COR-L47 (cell line): Measurements from ENCODE around the gene PID1.

Experiments used
- DNase-seq: peaks from one replicate; lab custom pipeline; 2025; lab: John Stamatoyannopoulos, UW

The PID1 gene

DNA sequence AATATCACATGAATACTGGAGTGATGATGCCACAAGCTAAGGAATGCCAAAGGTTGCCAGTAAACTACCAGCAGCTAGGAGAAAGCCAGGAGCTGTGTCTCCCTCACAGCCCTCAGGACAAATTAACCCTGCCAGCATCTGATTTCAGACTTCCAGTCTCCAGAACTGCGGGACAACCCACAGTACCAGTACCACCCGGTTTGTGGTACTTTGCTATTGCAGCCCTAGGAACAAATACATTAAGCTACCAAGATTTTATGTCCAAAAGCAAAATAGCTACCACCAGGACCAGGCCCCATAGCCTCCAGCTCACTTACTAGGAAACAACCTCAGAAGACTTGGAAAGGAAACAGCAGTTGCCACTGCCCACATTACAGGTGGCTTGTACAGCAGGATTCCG lies 10.0 kb downstream of the PID1 start:
- no peak for DNase-seq

DNA sequence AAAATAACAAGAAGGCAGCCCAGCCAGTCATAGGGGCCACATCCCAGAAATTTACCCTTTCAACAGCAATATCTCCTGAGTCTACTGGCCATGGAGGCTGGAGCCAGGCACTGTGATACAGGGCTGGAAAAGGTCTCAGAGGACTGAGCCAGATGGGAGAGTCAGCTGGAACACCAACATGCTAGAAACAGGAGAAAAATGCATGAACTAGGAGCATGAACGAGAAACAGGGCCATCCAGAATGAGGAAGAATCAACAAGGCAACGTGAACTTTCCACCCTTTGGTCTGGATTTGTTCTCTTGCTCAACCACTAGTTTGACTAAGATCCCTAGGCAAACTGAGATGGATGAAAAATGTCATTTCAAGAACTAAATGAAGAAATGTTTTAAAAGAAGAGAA lies 13.1 kb downstream of the PID1 start:
- no peak for DNase-seq

GRCh38 chr2:229256376-229256775 lies 14.7 kb downstream of the PID1 start:
- DNase-seq: no peak

DNA sequence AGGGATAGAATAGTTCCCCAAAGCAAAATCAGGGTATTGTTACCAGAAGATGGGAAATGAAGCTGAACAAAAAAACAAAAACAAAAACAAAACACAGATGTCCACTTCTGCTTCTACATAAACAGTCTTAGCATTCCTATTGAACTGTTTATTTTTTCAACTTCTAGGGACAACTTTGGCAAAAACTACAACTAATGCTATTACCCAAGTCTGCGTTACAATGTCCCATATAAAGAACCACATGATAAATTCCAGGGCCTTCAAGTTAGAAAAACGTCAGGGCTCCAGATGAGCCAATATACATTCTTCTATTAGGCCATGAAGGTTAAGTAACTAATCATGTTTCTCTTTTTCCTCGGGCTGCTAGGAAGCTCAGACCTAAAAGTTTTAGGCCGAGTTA lies 16.9 kb downstream of the PID1 start:
- no peak for DNase-seq

- DNase-seq: no peak
Measured at GRCh38 chr2:229252996-229253395, 18.1 kb downstream of the PID1 start.

GRCh38 chr2:229252280-229252679 lies 18.8 kb downstream of the PID1 start:
- DNase-seq: no peak

DNA sequence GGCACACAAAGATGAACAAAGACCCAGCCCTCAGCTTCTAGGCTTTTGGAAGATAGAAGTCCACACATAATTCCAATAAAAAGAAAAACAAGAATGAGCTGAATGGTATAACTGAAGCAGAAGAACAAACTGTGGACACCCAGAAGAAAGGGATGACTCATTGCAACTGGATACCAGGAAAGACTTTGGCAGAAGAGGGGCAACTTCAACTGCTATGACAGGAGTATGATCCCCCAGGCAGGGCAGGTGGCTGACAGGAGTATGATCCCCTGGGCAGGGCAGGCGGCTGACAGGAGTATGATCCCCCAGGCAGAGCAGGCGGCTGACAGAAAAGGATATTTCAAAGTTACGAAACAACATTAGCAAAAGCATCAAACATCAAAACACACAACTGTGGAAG lies 21.6 kb downstream of the PID1 start:
- DNase-seq: no peak

DNA sequence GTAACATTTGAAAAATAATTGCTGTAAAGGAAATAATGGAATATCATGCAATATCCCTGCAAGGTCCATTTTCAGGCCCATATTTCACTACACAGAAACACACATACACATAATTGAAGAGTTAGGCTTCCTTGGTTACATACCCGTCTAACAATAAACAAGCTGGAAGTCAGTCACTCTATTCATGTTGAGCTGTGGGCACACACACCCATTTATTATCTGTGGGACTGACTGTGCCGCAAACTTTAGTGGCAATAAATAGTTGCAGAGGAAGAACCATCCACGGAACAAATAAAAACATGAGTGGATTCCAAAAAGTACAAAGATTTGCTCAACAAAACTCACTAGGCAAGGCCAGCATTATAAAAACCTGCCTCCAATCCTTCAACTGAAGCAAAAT lies 24.8 kb downstream of the PID1 start:
- DNase-seq: no peak

DNA sequence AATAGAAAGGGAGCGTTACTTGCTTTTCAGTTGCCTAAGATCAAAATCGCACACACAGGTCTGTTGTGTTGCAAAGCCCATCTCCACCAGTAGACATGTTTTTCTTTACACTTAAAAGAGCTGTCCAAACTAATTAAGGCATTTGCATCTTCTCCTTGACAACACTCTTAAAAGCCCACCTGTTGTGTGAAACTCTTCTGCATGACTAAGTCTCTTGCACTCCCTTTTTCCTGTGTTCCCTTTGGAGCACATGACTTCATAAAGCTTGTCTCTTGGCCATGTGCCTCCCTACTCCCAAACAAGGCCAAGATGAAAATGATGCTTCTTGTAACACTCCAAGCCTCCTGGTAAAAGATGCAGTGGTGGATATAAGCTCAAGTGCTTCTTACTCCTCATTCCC lies 26.1 kb downstream of the PID1 start:
- DNase-seq: no peak

- DNase-seq: no peak
Measured at GRCh38 chr2:229243890-229244560, 27.1 kb downstream of the PID1 start.

DNA sequence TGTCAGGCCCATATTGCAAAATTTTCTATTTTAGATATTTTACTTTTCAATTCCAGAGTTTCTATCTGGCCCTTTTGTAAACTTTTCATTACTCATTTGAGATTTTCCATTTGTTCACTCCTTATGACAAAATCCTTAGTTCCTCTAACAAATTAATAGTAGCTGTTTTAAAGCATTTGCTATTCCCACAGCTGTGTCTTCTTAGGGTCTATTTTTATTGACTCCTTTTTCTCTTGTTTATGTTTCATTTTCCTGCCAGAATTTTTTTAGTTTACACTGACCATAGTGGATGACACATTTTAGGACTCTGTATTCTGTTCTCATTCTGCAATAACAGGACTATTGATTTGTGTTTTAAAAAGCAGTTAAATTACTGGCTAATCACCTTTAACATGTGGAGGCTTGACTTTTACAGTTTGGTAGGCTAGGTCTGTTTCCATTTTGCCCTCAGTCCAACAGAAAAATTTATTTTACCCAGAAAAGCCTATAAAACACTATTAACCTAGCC lies 30.0 kb downstream of the PID1 start:
- no peak for DNase-seq

- no peak for DNase-seq
Measured at GRCh38 chr2:229239021-229239420, 32.1 kb downstream of the PID1 start.

DNA sequence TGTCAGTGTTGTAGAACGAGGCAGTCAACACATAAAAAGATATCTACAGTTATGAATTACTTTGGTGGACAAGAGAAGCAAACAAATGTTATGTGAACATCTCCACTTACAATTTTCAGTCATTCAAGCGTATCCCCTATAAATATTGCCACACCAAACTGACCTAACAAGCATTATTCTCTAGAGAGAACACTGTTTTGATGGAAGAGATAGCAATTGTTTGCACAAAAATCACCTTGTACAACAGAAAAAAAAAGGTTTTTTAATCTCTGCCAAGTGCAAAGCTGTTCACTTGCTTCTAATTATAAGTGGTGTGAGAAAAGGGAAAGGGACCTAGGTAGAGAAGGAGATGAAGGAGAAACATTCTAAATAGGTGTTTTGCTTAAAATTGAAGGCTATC lies 33.8 kb downstream of the PID1 start:
- DNase-seq: no peak

DNA sequence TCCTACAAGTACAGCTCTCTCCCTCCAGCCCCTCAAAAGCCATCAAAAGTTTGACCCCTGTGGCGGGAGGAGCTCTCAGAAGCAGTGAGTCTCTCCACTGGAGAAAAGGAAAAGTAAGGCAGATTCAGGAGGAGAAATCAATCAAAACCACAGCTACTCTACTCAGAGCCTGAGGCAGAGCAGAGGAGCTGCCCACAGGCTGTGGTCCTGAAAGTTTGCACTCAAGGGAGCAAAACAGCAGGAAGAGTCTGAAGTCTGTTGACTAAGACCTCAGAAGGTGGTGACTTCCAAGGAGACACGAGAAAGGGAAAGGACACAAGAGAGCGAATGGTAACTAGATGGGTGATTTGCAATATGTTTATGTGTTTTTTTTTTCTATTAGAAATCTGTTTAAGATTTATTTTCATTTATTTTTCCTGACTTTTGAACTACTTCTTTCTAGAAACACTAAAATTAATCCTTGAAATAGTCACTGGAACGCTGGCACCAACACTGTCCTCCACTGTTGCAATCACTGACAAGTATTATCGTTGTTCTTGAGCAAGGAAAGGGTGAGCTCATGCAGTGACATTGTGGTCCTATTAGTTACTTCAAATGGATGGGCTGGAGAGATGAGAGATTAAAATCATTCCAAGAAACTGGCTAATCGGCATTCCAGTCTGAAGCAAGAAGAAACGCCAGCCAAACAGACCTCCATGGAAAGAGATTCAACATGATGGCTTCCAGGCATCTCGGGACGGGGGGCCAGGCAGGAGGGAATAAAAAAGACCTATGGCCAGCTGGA lies 35.8 kb downstream of the PID1 start:
- no peak for DNase-seq

DNA sequence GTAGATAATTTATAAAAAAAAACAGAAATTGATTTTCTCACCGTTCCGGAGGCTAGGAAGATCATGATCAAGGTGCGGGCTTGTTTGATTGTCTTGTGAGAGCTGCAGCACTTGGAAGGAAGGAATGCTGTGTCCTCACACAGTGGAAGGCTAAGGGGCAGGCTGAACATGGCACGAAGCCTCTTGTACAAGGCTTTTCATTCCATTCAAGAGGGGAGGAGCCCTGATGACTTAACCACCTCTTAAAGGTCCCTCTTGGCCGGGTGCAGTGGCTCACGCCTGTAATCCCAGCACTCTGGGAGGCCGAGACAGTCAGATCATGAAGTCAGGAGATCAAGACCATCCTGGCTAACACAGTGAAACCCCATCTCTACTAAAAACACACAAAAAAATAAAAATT lies 39.2 kb downstream of the PID1 start:
- DNase-seq: no peak

- no peak for DNase-seq
Measured at GRCh38 chr2:229231328-229231868, 39.7 kb downstream of the PID1 start.

- no peak for DNase-seq
Measured at GRCh38 chr2:229230911-229231310, 40.2 kb downstream of the PID1 start.

DNA sequence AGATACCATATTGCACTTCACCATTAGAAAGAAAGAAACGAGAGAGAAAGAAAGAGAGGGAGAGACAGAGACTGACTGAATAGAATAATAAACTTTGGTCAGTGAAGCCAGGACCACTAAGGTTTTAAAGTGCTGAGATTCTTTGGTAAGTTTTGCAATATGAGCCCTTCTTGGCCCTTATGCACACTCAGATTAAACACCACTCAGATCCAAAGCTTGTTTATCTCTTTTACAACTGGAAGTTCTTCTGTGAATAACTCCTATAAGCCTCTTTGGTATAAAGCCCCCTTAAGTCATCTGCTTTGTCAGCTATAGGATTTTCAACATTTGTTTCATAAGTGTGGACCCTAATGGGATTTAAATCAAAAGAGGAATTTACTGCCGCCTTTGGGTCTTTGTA lies 40.8 kb downstream of the PID1 start:
- DNase-seq: no peak

GRCh38 chr2:229226382-229226781 lies 44.7 kb downstream of the PID1 start:
- DNase-seq: no peak

GRCh38 chr2:229223107-229223506 lies 48.0 kb downstream of the PID1 start:
- DNase-seq: no peak

GRCh38 chr2:229221641-229222040 lies 49.4 kb downstream of the PID1 start:
- DNase-seq: no peak

GRCh38 chr2:229220254-229220653 lies 50.8 kb downstream of the PID1 start:
- DNase-seq: no peak

GRCh38 chr2:229218329-229218921 lies 52.7 kb downstream of the PID1 start:
- DNase-seq: no peak
